ENCODE data around the gene SPINT1. TPM values are rescaled to one million over a fixed set of nuclear protein-coding genes. Genes with fewer than 3 reads are reported as not detected.

Gene SPINT1
- total RNA-seq, 1 experiment from 2014 or later, result 177 TPM

DNA sequence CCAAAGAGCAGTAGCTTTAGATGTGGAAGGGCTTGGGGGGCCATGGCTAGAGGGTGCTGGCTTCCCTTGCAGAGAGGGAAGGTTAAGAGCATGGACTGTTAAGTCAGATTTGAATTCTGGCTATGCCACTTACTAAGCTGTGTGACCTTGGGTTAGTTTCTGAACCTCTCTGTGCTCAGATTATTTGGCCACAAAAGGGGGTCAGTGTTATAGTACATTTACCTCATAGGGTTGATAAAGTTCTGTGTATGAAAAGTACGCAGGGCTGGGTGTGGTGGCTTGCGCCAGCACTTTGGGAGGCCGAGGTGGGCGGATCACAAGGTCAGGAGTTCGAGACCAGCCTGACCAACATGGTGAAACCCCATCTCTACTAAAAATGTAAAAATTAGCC, 57.2 kb downstream of the SPINT1 start:
- Histone ChIP-seq H3K9me3 (ENCODE audit: low read length) (no peaks in the 10 kb centered on the region), H3K27ac (ENCODE audit: low read length) (no peak overlapping the region), H3K4me1 (ENCODE audit: insufficient read depth, low read length) (peaks cover 14% of the 10 kb centered on the region), H3K79me2 (ENCODE audit: low read length) (peaks cover 33% of the 10 kb centered on the region), H3K9me2 (replicated peaks; ENCODE audit: low read length) (no peaks in the 10 kb centered on the region), H3K36me3 (ENCODE audit: low read depth, low read length) (peaks cover 35% of the 10 kb centered on the region; the same call in 1 of the 2 replicates), H3K27me3 (ENCODE audit: low read length) (no peaks in the 10 kb centered on the region), H2AFZ (ENCODE audit: low read length) (no peak overlapping the region), H4K20me1 (ENCODE audit: low read length) (peaks cover 7% of the 10 kb centered on the region; the same call in 1 of the 2 replicates), H3K4me2 (ENCODE audit: low read length) (no peak overlapping the region), H3K9ac (ENCODE audit: low read length) (no peak overlapping the region), H3F3A (ENCODE audit: low read length, unreplicated experiment) (peaks cover 6% of the 10 kb centered on the region), H3K4me3 (ENCODE audit: low read length) (no peak overlapping the region)
- no peak for DNase-seq
- ChIA-PET CTCF (no interaction called here), POLR2A (ENCODE audit: unreplicated experiment) (interaction anchor here (0.6 kb wide), 1 partner anchor 178 kb away, joined by 11 read pairs; no protein-coding TSS in a partner anchor)
- intact Hi-C loops (cut with micrococcal nuclease), result loop anchor here (10.0 kb wide), 1 partner anchor 214 kb away; the partner anchor contains the start of gene INO80
- no TSS peak for BruUV-seq (replicated peaks)
- TF ChIP-seq EZH2phosphoT487 (IDR thresholded peaks at IDR 0.05; ENCODE audit: borderline replicate concordance, low read length) (no peak), EZH2 (IDR thresholded peaks at IDR 0.05; ENCODE audit: low read length, unreplicated experiment) (no peak)
- TF ChIP-seq, protein P1, sequence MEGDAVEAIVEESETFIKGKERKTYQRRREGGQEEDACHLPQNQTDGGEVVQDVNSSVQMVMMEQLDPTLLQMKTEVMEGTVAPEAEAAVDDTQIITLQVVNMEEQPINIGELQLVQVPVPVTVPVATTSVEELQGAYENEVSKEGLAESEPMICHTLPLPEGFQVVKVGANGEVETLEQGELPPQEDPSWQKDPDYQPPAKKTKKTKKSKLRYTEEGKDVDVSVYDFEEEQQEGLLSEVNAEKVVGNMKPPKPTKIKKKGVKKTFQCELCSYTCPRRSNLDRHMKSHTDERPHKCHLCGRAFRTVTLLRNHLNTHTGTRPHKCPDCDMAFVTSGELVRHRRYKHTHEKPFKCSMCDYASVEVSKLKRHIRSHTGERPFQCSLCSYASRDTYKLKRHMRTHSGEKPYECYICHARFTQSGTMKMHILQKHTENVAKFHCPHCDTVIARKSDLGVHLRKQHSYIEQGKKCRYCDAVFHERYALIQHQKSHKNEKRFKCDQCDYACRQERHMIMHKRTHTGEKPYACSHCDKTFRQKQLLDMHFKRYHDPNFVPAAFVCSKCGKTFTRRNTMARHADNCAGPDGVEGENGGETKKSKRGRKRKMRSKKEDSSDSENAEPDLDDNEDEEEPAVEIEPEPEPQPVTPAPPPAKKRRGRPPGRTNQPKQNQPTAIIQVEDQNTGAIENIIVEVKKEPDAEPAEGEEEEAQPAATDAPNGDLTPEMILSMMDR (conservative IDR thresholded peaks at IDR 0.05; ENCODE audit: low read depth, low read length), result no peak
- ATAC-seq, result no peak

DNA sequence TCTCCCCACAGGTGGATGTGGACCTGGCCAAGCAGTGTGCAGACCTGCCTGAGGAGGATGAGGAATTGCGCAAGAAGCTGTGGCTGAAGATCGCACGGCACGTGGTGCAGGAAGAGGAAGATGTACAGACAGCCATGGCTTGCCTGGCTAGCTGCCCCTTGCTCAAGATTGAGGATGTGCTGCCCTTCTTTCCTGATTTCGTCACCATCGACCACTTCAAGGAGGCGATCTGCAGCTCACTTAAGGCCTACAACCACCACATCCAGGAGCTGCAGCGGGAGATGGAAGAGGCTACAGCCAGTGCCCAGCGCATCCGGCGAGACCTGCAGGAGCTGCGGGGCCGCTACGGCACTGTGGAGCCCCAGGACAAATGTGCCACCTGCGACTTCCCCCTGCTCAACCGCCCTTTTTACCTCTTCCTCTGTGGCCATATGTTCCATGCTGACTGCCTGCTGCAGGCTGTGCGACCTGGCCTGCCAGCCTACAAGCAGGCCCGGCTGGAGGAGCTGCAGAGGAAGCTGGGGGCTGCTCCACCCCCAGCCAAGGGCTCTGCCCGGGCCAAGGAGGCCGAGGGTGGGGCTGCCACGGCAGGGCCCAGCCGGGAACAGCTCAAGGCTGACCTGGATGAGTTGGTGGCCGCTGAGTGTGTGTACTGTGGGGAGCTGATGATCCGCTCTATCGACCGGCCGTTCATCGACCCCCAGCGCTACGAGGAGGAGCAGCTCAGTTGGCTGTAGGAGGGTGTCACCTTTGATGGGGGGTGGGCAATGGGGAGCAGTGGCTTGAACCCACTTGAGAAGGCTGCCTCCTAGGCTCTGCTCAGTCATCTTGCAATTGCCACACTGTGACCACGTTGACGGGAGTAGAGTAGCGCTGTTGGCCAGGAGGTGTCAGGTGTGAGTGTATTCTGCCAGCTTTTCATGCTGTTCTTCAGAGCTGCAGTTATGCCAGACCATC, 59.0 kb downstream of the SPINT1 start:
- Histone ChIP-seq H3K9ac (ENCODE audit: low read length) (no peak overlapping the region), H4K20me1 (ENCODE audit: low read length) (peaks cover 7% of the 10 kb centered on the region; the same call in 1 of the 2 replicates), H3K27me3 (ENCODE audit: low read length) (no peaks in the 10 kb centered on the region), H3F3A (ENCODE audit: low read length, unreplicated experiment) (peaks cover 6% of the 10 kb centered on the region), H3K4me3 (ENCODE audit: low read length) (no peak overlapping the region), H3K79me2 (ENCODE audit: low read length) (peaks cover 18% of the 10 kb centered on the region), H3K27ac (ENCODE audit: low read length) (peak overlapping the region; percentile 28), H3K36me3 (ENCODE audit: low read depth, low read length) (peaks cover 27% of the 10 kb centered on the region; the same call in 1 of the 2 replicates), H2AFZ (ENCODE audit: low read length) (no peak overlapping the region), H3K4me1 (ENCODE audit: insufficient read depth, low read length) (peaks cover 29% of the 10 kb centered on the region), H3K9me2 (replicated peaks; ENCODE audit: low read length) (no peaks in the 10 kb centered on the region), H3K9me3 (ENCODE audit: low read length) (no peaks in the 10 kb centered on the region), H3K4me2 (ENCODE audit: low read length) (no peak overlapping the region)
- ChIA-PET CTCF (interaction anchor here (0.5 to 2.6 kb wide), 6 partner anchors 8 to 209 kb away, joined by 3 to 13 read pairs (median 5); partner anchors contain the start of gene VPS18), POLR2A (ENCODE audit: unreplicated experiment) (no interaction called here)
- BruUV-seq (replicated peaks), result no TSS peak
- ATAC-seq, result no peak
- DNase-seq, result no peak
- intact Hi-C loops (cut with micrococcal nuclease), result loop anchor here (10.0 kb wide), 1 partner anchor 212 kb away; the partner anchor contains the start of gene INO80
- TF ChIP-seq EZH2 (IDR thresholded peaks at IDR 0.05; ENCODE audit: low read length, unreplicated experiment) (no peak), EZH2phosphoT487 (IDR thresholded peaks at IDR 0.05; ENCODE audit: borderline replicate concordance, low read length) (no peak)
- TF ChIP-seq, protein P1 (conservative IDR thresholded peaks at IDR 0.05; ENCODE audit: low read depth, low read length), result no peak
